ENCODE data around the gene MYO5B. TPM values are rescaled to one million over a fixed set of nuclear protein-coding genes. Genes with fewer than 3 reads are reported as not detected.

Gene MYO5B
- total RNA-seq, 4 donors from 2014 or later, result 0.29 to 14.7 (median 1.2) TPM

- no peak overlapping the region for H3K4me3 ChIP-seq
- H3K36me3 ChIP-seq, result no peaks in the 10 kb centered on the region
- no peak overlapping the region for H3K27ac ChIP-seq
- no peak for TF ChIP-seq CTCF (IDR thresholded peaks at IDR 0.05)
- DNase-seq, result no peak
- no peaks in the 10 kb centered on the region for H3K27me3 ChIP-seq
- intact Hi-C loops (cut with DNase I; ENCODE audit: low total_unique reads), result no loop called here
- no peaks in the 10 kb centered on the region for H3K4me1 ChIP-seq
- no peaks in the 10 kb centered on the region for H3K9me3 ChIP-seq
Measured at GRCh38 chr18:50080932-50081560, 113.9 kb downstream of the MYO5B start.

- Histone ChIP-seq H3K36me3 (no peaks in the 10 kb centered on the region), H3K9me3 (no peaks in the 10 kb centered on the region), H3K27ac (no peak overlapping the region), H3K27me3 (no peaks in the 10 kb centered on the region), H3K4me3 (no peak overlapping the region), H3K4me1 (no peaks in the 10 kb centered on the region)
- no peak for DNase-seq
- TF ChIP-seq CTCF (IDR thresholded peaks at IDR 0.05), result no peak
- TF ChIP-seq POLR2A (IDR thresholded peaks at IDR 0.05), result no peak
- intact Hi-C loops (cut with DNase I; ENCODE audit: low total_unique reads), result no loop called here
Measured at GRCh38 chr18:50080316-50080715, 114.6 kb downstream of the MYO5B start.

- no peak overlapping the region for H3K27ac ChIP-seq
- TF ChIP-seq CTCF (IDR thresholded peaks at IDR 0.05), result no peak
- TF ChIP-seq POLR2A (IDR thresholded peaks at IDR 0.05), result no peak
- intact Hi-C loops (cut with DNase I; ENCODE audit: low total_unique reads), result no loop called here
- no peak overlapping the region for H3K4me3 ChIP-seq
- H3K27me3 ChIP-seq, result no peaks in the 10 kb centered on the region
- DNase-seq, result no peak
- no peaks in the 10 kb centered on the region for H3K4me1 ChIP-seq
- no peaks in the 10 kb centered on the region for H3K36me3 ChIP-seq
- no peaks in the 10 kb centered on the region for H3K9me3 ChIP-seq
Measured at GRCh38 chr18:50079571-50080295, 115.2 kb downstream of the MYO5B start.

- no peak for TF ChIP-seq CTCF (IDR thresholded peaks at IDR 0.05)
- TF ChIP-seq POLR2A (IDR thresholded peaks at IDR 0.05), result no peak
- DNase-seq, result no peak
- Histone ChIP-seq H3K4me3 (no peak overlapping the region), H3K27ac (no peak overlapping the region), H3K9me3 (no peaks in the 10 kb centered on the region), H3K4me1 (no peaks in the 10 kb centered on the region), H3K27me3 (no peaks in the 10 kb centered on the region), H3K36me3 (no peaks in the 10 kb centered on the region)
- intact Hi-C loops (cut with DNase I; ENCODE audit: low total_unique reads), result no loop called here
Measured at GRCh38 chr18:50076277-50076676, 118.7 kb downstream of the MYO5B start.

GRCh38 chr18:50075772-50076171 is 119.2 kb downstream of the MYO5B start:
- Histone ChIP-seq H3K4me3 (no peak overlapping the region), H3K9me3 (no peaks in the 10 kb centered on the region), H3K36me3 (no peaks in the 10 kb centered on the region), H3K27me3 (no peaks in the 10 kb centered on the region), H3K27ac (no peak overlapping the region), H3K4me1 (no peaks in the 10 kb centered on the region)
- DNase-seq, result no peak
- TF ChIP-seq CTCF (IDR thresholded peaks at IDR 0.05) (no peak), POLR2A (IDR thresholded peaks at IDR 0.05) (no peak)
- intact Hi-C loops (cut with DNase I; ENCODE audit: low total_unique reads), result no loop called here
